ENCODE measurements around the gene UNK. TPM values are rescaled to one million over a fixed set of nuclear protein-coding genes. Genes with fewer than 3 reads are reported as not detected.
A peak's percentile ranks its signal among the peaks of the same experiment; 100 is the strongest.

The UNK gene
- total RNA-seq, 2 experiments from 2014 or later, result 32.8 to 33.1 TPM

DNA sequence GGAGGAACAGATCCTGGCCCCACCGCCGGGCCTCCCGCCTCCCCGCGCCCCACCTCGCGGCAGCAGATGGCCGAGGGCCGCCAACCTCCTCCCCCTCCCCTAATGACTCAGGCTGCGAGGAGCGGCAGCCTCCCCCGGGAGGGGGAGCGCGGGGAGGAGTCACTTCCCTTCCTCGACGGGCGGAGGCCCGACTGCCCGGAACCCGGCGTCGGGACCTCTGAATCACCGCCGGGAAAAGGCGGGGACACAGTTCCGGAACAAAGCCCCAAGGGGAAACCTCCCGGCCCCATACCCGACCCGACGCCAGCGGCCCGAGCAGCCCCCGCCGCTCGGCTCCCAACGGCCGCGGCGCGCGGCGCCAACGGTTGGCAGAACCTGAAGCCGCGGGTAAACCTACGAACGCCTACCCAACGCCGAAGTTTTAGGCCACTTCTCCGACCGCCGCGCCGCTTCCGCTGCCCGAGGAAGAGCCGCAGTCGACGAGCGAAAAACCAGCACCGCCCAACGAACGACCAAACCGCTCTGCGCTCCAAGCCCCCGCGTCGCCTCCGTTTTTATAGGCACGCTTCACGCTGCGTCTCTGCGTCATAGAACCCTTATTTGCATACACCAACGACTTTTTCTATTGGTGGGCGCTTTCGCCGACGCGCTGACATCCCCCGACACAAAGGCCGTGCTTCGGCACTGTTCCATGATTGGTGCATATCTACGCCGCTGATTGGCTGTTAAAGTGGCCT is 5.2 kb upstream of the UNK start:
- Mint-ChIP-seq H3K4me3 (peak overlapping the region; percentile 86), H3K36me3 (peaks cover 37% of the 10 kb centered on the region), H3K4me1 (peaks cover 51% of the 10 kb centered on the region), H3K27me3 (peaks cover 2% of the 10 kb centered on the region), H3K9me3 (ENCODE audit: low read depth) (no peaks in the 10 kb centered on the region), H3K27ac (peak overlapping the region; percentile 99)
- DNase-seq (peak; percentile 98), ATAC-seq (peak; percentile 74)
- CTCF ChIA-PET, result interaction anchor here (0.8 to 6.9 kb wide), 11 partner anchors 14 to 117 kb away, joined by 3 to 57 read pairs (median 4); partner anchors contain the start of genes GALK1, TRIM65, UNC13D and WBP2

DNA sequence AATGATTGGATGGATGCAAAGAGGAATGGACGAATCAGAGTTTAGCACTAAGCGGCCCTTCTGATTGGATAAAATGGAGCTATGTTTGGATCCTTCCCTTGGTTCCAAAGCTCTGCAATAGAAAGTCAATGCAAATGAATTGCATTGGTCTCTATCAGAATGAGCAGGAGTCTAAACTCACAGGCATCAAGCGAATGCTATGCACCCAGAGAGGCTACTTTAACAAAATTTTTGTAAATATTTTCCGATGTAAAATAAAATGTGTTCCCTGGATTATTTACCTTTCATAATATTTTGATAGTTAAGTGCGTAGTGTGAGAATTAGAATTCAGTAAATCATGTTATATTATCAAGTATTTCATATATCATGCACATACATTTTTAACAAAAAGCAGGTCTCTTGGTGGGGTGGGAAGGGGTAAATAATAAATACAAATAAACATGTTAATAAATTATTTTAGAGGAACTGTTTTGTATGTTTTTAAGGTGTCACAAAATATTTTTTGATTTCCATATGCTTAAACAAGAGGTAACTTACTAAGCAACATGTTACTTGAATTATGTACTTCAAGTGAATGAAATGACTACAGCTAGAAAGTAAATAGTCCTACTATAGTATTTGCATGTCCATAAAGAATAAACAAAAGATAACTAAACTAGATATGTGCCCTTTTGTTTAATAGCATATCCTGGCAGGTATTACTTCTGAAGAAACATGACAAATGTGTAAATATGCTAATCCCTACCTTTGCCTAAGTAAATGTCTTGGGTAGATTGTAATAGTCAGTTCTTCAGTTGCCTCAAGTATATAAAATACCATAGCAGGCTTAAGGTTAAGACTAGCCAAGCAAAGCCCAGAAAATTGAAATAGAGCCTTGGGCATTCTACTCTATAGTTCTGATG is 4.4 kb upstream of the UNK start:
- Mint-ChIP-seq H3K9me3 (ENCODE audit: low read depth) (no peaks in the 10 kb centered on the region), H3K36me3 (peaks cover 37% of the 10 kb centered on the region), H3K27ac (peak overlapping the region; percentile 99), H3K4me3 (peak overlapping the region; percentile 86), H3K4me1 (peaks cover 52% of the 10 kb centered on the region), H3K27me3 (peaks cover 2% of the 10 kb centered on the region)
- DNase-seq (no peak), ATAC-seq (no peak)
- CTCF ChIA-PET, result interaction anchor here (0.8 to 1.5 kb wide), 7 partner anchors 15 to 116 kb away, joined by 3 to 11 read pairs (median 4); partner anchors contain the start of genes GALK1, TRIM65 and WBP2

DNA sequence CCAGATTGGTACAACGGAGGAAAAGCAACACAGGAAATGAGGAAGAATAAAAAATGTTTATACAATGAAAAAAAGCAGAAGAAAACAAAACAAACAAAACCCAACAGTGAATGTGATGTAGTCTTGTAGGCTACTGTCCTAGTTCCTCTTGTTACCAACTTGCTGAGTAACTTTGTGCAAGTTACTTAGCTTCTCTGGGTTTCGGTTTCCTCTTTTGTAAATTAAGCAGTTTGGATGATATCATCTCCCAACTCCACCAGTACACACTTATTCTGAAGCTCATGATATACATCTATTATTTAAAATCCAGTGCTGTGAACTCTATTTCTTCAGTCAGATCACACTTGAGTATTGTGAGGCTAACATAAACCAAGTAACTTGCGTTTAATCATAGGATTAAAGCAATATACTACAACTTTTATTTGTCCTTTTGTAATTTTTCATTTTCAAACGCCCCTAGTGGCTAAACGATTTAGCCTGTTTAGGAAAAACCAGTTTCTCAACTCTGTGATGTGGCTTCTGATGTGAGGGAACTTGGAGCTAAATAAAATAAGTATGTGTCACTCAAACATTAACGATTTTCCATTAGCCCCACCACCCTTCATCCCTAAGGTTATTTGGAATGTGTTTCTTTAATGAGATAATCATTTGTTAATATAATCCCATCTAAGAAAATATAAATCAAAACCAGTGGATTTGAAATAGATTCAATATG is 1.4 kb upstream of the UNK start:
- peaks cover 2% of the 10 kb centered on the region for H3K27me3 Mint-ChIP-seq
- peaks cover 53% of the 10 kb centered on the region for H3K4me1 Mint-ChIP-seq
- CTCF ChIA-PET, result interaction anchor here (0.6 to 2.6 kb wide), 25 partner anchors 10 to 445 kb away, joined by 3 to 18 read pairs (median 5); partner anchors contain the start of genes GALK1, SMIM5, TRIM65 and UNC13D
- H3K4me3 Mint-ChIP-seq, result peak overlapping the region; percentile 79
- DNase-seq (no peak), ATAC-seq (peak; percentile 18)
- peaks cover 16% of the 10 kb centered on the region for H3K36me3 Mint-ChIP-seq
- H3K27ac Mint-ChIP-seq, result peak overlapping the region; percentile 100
- no peaks in the 10 kb centered on the region for H3K9me3 Mint-ChIP-seq (ENCODE audit: low read depth)

DNA sequence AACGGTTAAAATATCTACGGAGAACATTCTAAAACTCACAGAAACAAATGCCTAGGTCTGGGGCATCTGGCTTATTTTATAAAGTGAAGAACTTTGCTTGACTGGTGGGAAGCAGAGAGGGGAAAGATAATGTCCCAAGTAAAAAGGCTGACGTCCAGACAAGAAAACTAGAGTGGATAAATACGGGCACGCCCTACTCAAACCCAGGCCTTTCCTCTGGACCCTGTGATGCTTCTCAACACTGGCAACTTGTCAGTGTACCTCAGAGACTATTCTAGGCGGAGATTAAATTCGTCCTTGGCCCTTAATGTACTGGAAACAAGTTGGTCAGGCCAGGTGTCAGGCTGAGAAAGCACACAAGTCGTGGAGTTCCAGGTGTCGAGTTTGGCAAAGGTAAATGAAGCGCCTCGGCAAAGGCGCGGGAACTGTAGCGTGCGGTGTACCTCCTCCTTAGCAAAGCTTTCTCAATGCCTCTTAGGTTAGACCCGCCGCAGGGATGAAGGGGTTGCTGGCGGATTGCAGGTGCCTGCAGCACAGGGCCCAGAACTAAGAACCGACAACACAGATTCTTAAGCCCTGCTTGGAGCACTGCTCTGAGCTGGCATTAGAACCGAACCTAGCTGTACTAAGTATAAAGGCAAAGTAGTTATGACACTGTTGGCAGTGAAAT is 668 bp upstream of the UNK start:
- Mint-ChIP-seq H3K9me3 (ENCODE audit: low read depth) (no peaks in the 10 kb centered on the region), H3K27me3 (peaks cover 2% of the 10 kb centered on the region), H3K36me3 (peaks cover 11% of the 10 kb centered on the region), H3K4me1 (peaks cover 51% of the 10 kb centered on the region), H3K27ac (peak overlapping the region; percentile 100), H3K4me3 (peak overlapping the region; percentile 79)
- ATAC-seq, result peak; percentile 2
- CTCF ChIA-PET, result interaction anchor here (0.6 to 2.6 kb wide), 25 partner anchors 9 to 484 kb away, joined by 3 to 18 read pairs (median 5); partner anchors contain the start of genes GALK1, SMIM5, TRIM65 and UNC13D
- peak; percentile 67 for DNase-seq

DNA sequence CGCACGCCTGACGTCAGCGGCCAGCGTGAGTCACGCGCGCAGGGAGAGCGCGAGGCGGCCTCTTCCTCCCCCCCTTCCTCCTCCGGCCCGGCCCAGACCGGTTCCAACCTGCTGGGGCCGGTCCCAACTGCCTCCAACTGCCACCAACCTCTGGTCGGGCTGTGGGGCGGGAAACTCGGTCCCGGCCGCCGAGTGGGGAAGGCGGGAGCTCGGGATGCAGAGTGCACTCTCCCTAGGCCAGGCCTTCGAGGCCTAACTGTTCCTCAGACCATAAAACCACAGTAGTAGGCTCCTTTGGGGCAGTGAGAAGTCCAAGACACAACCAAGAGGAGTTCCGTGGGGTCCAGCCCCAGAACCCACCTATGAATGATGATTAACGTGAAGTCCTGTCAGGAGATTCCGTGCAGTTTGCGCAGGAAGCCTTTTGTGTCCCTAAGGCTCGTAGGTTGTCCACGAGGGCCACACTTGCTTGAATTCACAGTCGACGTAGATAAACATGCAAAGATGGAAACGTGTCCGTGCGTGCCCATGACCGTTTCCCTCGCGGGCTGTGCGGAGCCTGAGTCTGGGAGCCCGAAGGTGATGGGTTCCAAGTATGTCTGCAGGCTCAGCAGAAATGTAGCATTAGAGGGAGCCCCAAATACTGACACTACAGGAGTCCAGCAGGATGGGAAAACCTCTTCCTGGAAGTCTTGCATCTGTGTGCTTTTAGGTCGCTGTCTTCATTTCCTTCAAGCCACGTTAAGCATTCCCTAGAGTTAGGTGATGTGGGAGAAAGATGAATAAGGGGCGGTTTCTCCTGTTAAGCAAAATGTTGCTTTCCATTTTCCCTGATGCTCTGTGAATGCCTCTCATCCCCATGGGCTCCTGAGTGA is 647 bp downstream of the UNK start:
- Mint-ChIP-seq H3K4me3 (peak overlapping the region; percentile 79), H3K9me3 (ENCODE audit: low read depth) (no peaks in the 10 kb centered on the region), H3K4me1 (peaks cover 44% of the 10 kb centered on the region), H3K27me3 (no peaks in the 10 kb centered on the region), H3K27ac (peak overlapping the region; percentile 100), H3K36me3 (peaks cover 7% of the 10 kb centered on the region)
- peak; percentile 62 for ATAC-seq
- DNase-seq, result peak; percentile 95
- CTCF ChIA-PET, result interaction anchor here (0.8 to 2.3 kb wide), 10 partner anchors 14 to 153 kb away, joined by 3 to 14 read pairs (median 7); partner anchors contain the start of genes GALK1, TRIM65 and WBP2

DNA sequence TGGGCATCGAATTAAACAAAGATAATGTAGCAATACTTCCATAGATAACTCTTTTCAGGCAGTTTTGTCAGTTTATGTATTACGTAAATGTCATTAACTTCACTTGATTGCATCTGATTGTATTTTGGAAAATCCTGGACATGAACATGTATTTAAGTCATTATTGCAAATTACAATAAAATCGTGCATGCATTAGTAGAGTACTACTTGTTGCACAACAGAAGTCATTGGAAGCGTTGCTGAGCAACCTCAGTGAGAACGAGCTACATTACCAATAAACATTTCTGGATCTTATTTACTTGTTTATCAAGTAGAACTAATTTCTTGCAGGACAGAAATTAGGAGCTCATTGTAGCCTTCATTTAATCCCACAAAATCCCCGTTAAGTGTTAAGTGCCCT is 6.6 kb downstream of the UNK start:
- peaks cover 48% of the 10 kb centered on the region for H3K4me1 Mint-ChIP-seq

DNA sequence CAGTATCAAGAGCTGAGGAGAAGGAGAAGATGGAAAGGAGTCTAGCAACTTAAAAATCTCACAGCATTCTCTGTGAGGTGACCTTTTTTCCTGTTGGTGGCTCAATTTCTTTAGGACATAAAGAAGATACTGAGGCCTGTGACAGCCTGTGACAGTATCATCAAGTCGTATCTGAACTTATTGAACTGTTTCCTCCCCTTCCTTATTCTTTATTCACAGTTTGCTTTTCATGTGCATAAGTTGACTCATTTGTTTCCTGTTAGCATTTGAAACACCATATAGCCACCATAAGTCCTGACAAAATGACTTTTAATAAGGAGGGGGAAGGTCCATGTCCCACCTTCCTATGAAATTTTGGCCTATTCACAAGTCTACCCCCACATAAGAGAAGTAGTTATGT is 8.9 kb downstream of the UNK start:
- no peak overlapping the region for H3K4me3 Mint-ChIP-seq
- no peaks in the 10 kb centered on the region for H3K9me3 Mint-ChIP-seq (ENCODE audit: low read depth)
- H3K4me1 Mint-ChIP-seq, result peaks cover 45% of the 10 kb centered on the region
- H3K36me3 Mint-ChIP-seq, result peaks cover 33% of the 10 kb centered on the region
- CTCF ChIA-PET, result interaction anchor here (0.6 to 1.1 kb wide), 2 partner anchors 10 to 106 kb away, joined by 3 read pairs; no protein-coding TSS in a partner anchor
- H3K27me3 Mint-ChIP-seq, result no peaks in the 10 kb centered on the region
- peak overlapping the region; percentile 34 for H3K27ac Mint-ChIP-seq
- no peak for DNase-seq
- peak; percentile 27 for ATAC-seq

More for the DNA sequence above, 6.6 kb downstream of the UNK start:
- ATAC-seq, result no peak
- no peaks in the 10 kb centered on the region for H3K27me3 Mint-ChIP-seq
- peaks cover 31% of the 10 kb centered on the region for H3K36me3 Mint-ChIP-seq
- H3K4me3 Mint-ChIP-seq, result no peak overlapping the region
- no peak for DNase-seq
- CTCF ChIA-PET, result interaction anchor here (1.1 to 4.3 kb wide), 5 partner anchors 26 to 44 kb away, joined by 3 to 16 read pairs (median 4); partner anchors contain the start of gene GALK1
- no peak overlapping the region for H3K27ac Mint-ChIP-seq
- no peaks in the 10 kb centered on the region for H3K9me3 Mint-ChIP-seq (ENCODE audit: low read depth)

DNA sequence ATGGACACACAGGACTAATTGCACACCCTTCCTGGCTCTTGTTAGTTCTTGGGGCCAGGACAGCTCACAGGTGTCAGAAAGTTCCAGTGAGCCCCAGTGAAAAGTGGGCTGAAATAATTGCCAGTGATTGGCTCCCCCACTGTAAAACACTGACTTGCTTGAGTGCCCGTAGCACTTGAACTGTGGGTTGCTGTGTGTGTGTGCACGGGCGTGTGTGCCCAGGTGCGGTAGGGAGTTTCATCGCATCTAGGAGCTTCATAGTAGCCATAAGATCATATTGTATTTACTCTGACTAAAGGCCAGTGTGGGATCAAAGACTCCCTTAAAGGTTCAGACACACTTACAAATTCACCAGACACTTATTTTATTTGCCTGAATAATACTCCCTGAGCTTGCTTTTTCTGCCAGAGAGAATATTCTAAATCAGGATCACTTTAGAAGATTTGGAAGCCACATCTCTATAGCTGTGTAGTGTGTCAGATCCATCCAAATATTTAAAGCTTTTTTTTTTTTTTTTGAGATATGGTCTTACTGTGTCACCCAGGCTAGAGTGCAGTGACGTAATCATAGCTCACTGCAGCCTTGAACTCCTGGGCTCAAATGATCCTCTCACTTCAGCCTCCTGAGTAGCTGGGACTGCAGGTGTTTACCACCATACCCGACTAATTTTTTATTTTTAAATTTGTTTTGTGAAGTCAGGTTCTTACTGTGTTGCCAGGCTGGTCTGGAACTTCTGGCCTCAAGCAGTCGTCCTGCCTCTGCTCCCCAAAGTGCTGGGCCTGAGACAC is 11.4 kb downstream of the UNK start:
- H3K4me1 Mint-ChIP-seq, result peaks cover 41% of the 10 kb centered on the region
- DNase-seq, result no peak
- no peak overlapping the region for H3K27ac Mint-ChIP-seq
- H3K9me3 Mint-ChIP-seq (ENCODE audit: low read depth), result no peaks in the 10 kb centered on the region
- H3K4me3 Mint-ChIP-seq, result no peak overlapping the region
- peaks cover 31% of the 10 kb centered on the region for H3K36me3 Mint-ChIP-seq
- ATAC-seq, result no peak
- CTCF ChIA-PET, result interaction anchor here (1.0 to 2.5 kb wide), 10 partner anchors 9 to 59 kb away, joined by 3 to 10 read pairs (median 6); partner anchors contain the start of genes GALK1 and WBP2
- H3K27me3 Mint-ChIP-seq, result no peaks in the 10 kb centered on the region

DNA sequence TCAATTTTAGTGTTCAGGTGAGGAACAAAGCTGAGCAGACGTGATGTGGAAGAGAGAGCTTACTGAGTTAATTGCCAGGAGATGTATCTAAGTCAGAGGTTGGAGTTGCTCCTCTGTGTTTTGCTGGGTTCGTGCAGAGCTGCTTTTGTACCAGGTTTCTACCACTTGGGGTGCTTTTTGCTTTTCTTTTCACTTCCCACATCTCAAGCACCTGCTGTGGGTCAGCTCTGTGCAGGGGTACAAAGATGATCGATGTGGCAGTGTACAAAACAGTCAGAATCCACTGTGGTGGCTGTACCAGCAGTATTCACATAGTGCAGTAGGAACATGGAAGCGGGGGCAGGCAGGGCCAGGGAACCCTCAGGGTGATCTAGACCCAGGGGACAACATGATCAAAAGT is 14.8 kb downstream of the UNK start:
- Mint-ChIP-seq H3K27me3 (no peaks in the 10 kb centered on the region), H3K4me1 (peaks cover 29% of the 10 kb centered on the region)

DNA sequence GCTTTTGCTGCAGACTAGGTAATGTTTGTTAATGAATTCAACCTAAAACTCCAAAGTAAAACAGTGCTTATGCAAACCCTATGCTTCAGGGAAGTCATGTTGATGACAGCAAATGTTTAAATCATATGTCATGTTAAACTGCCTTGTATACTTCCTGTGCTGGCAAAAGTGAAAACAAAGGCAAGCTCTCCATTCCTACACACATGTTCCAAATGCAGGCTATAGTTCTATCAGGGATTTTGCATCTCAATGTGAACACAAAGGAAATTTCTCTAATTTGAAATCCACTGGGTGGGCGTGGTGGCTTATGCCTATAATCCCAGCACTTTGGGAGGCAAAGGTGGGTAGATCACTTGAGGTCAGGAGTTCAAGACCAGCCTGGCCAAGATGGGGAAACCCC is 19.3 kb downstream of the UNK start:
- no peaks in the 10 kb centered on the region for H3K27me3 Mint-ChIP-seq
- peak overlapping the region; percentile 0 for H3K27ac Mint-ChIP-seq
- ATAC-seq (no peak), DNase-seq (no peak)
- no peak overlapping the region for H3K4me3 Mint-ChIP-seq
- H3K4me1 Mint-ChIP-seq, result peaks cover 11% of the 10 kb centered on the region
- H3K9me3 Mint-ChIP-seq (ENCODE audit: low read depth), result no peaks in the 10 kb centered on the region
- CTCF ChIA-PET, result interaction anchor here (0.6 to 2.6 kb wide), 7 partner anchors 11 to 56 kb away, joined by 3 to 9 read pairs (median 4); partner anchors contain the start of gene GALK1
- H3K36me3 Mint-ChIP-seq, result peaks cover 3% of the 10 kb centered on the region

More for the DNA sequence above, 14.8 kb downstream of the UNK start:
- Mint-ChIP-seq H3K36me3 (peaks cover 17% of the 10 kb centered on the region), H3K9me3 (ENCODE audit: low read depth) (no peaks in the 10 kb centered on the region), H3K4me3 (no peak overlapping the region), H3K27ac (no peak overlapping the region)
- DNase-seq, result no peak
- CTCF ChIA-PET, result interaction anchor here (1.3 to 1.7 kb wide), 5 partner anchors 13 to 167 kb away, joined by 3 to 5 read pairs (median 3); no protein-coding TSS in a partner anchor
- no peak for ATAC-seq

Data from activated CD8-positive, alpha-beta memory T cell treated with anti-CD3 and anti-CD28 coated beads, Interleukin-2, amount 10 ng/mL, durations not matched to agents 7 days and 5 days (primary cell).